Body of pancreas (tissue), 4 donors: ENCODE data around the gene FLOT1.

Experiments
- CTCF ChIP-seq, 7 experiments: fragments of 450-650 bp in 4 of 7; fragments of 200-600 bp in 3 of 7; sonication (generic) in 3 of 7; IDR thresholded peaks; one replicate each; pipeline ENCODE4 v1.5.1; 2016 to 2019; ENCODE audit warnings: antibody characterized with exemption in 7 of 7
- POLR2A ChIP-seq, 3 donors: fragments of 450-650 bp; IDR thresholded peaks; one replicate each; pipeline ENCODE4 v1.6.1; 2016; ENCODE audit warnings: antibody characterized with exemption in 3 of 3, mild to moderate bottlenecking in 2 of 3

GRCh38 chr6:30683980-30684338, 58.5 kb downstream of the FLOT1 start:
- no peak for TF ChIP-seq CTCF (IDR thresholded peaks at IDR 0.05)
- no peak for TF ChIP-seq POLR2A (IDR thresholded peaks at IDR 0.05)
